Fibroblast of mammary gland (primary cell): ENCODE results near the gene CFAP73.
A peak's percentile ranks its signal among the peaks of the same experiment; 100 is the strongest.

Source experiments
- DNase-seq: peaks from one replicate; pipeline ENCODE4 v3.0.0-alpha.2; 2010; ENCODE audit warnings: low read depth
- H3K4me3 ChIP-seq: 2 replicates; pipeline ENCODE4 v1.5.1; 2011; ENCODE audit warnings: low read depth, mild to moderate bottlenecking, low read length, moderate library complexity; ENCODE audit not compliant: control insufficient read depth
- CTCF ChIP-seq: conservative IDR thresholded peaks from 2 replicates; pipeline ENCODE4 v1.5.1; 2011; ENCODE audit warnings: low read depth, low read length, inconsistent platforms; ENCODE audit not compliant: control insufficient read depth, insufficient read depth

Gene CFAP73

DNA sequence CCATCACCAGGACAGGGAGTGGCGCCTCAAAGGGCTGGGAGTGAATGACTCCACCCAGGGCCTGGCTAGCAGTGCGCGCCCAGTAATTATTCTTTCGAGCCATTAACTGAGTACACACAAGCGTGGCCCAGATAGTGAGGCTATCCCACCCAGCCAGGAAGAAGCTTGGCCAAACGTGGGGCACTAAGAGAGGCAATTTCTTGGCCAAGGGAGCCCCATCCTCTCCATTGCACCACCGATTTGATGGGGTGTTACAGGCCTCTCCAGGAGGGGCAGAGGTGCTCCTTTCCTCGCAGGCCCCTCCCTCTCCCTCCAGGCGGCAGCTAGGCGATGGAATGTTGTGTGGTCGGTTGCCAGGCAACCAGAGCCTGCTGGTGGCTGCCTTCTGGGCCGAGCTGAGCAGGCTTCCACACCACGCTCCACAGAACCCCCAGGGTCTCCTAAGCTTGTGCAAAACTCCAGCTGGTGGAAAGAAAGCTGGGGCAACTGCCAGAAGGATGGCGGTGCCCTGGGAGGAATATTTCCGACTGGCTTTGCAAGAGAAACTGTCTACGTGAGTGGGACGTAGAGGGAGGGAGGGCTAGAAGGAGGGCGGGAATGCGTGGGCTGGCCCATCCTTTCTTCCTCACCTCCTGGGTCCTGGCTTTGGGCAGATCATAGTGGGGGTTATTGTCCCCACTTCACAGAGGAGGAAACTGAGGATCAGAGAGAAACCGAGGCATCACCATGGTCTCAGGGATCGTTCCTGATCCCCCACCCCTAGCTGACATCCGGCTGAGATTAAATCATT is at the start of gene CFAP73:
Gene CFAP73 (plus strand): TSS at position 364 of the 790 bp plus-strand sequence. CDS start 134 bp downstream, at position 498.
- no peak within 1 kb of the TSS for H3K4me3 ChIP-seq
- peak; percentile 58 for DNase-seq
- TF ChIP-seq CTCF = no peak

- H3K4me3 ChIP-seq = no peak overlapping the region
- DNase-seq = no peak
- TF ChIP-seq CTCF = no peak
These were observed 49.8 kb upstream of the CFAP73 start for GRCh38 chr12:113099764-113100163.

DNA sequence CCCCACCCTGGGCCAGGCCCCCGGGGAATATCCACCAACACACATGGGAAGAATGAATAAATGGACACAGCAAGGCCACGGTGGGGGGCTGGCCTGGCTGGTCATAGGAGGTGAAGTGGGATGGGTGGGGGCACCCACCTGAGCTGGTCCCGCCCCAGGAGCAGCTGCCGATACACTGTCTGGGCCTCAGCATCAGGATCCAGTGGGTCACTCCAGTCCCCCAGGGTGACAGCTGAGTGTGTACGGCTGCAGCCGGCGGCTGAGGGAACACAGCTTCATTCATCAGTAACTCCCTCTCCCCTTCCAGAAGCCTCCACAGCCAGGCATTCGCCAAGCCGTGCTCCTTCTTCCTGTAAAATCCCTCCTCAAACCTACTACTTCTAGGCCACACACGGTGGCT is 47.8 kb upstream of the CFAP73 start:
- no peak for DNase-seq
- no peak for TF ChIP-seq CTCF
- H3K4me3 ChIP-seq = no peak overlapping the region

DNA sequence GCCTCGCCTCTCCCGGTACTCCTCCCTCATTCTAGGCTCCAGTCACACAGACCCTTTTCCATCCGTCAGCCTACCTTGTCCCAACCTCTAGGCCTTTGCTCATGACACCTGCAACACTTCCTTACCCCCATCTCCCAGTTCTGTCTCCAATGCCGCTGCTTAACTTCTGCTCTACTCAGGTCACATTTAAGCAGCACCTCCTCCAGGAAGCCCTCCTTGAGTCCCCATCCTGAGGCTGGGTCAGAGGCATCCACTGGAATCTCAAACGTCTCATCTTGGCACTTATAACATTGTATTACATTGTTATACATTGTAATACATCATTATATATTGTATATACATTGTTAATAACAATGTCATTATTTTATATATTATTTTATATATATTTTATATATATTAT is 46.7 kb upstream of the CFAP73 start:
- TF ChIP-seq CTCF = no peak
- DNase-seq = no peak
- no peak overlapping the region for H3K4me3 ChIP-seq

- no peak for DNase-seq
- no peak for TF ChIP-seq CTCF
- no peak overlapping the region for H3K4me3 ChIP-seq
These were observed 45.6 kb upstream of the CFAP73 start for GRCh38 chr12:113103756-113104450.

DNA sequence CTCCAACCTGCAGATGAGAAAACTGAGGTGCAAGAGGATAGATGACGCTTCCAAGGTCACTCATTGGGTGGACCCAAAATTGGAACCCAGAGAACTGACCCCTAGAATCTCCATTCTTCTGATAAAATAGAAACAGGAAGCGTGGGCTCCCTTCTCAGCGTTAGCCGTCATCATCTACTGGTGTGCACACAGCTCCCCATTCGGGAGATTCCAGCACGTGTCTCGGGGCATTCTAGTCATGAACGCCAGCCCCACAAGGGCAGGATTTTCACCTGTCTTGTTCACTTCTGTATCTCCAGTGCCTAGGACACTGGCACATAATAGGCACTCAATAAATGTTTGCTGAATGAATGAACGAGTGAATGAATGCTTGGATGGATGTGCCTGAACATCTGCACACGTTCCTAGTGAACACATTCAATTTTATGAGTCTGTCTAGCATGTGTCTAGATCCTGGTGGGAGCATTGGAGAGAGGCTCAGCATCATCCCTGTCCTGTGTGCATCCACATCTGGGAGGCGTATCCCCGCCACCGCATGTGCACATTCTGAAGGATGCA is 44.5 kb upstream of the CFAP73 start:
- no peak for TF ChIP-seq CTCF
- DNase-seq = no peak
- no peak overlapping the region for H3K4me3 ChIP-seq
